MCF 10A (cell line): ENCODE data around the gene MAML2. TPM values are rescaled to one million over a fixed set of nuclear protein-coding genes. Genes with fewer than 3 reads are reported as not detected.

Experiments
- BruUV-seq: library from RNA; stranded (reverse); fragments of 400-500 nt; replicated peaks from 2 replicates; lab custom pipeline; 2021; lab: Mats Ljungman, UMichigan
- CTCF ChIA-PET: fragments of 300-600 bp; sonication (Branson Sonifier 250); formaldehyde crosslinking; extraction: SDS; loops from one replicate; lab custom pipeline; 2021; ENCODE audit warnings: antibody characterized with exemption, inconsistent platforms; lab: Yijun Ruan, JAX
- POLR2A ChIA-PET: fragments of 300-600, 350-650 bp; sonication (Branson Sonifier 250); formaldehyde crosslinking; extraction: SDS; loops from one replicate; lab custom pipeline; 2020; ENCODE audit warnings: antibody characterized with exemption, inconsistent platforms; lab: Yijun Ruan, JAX
- DNase-seq: peaks from one replicate; pipeline ENCODE4 v3.0.0-alpha.2; 2018; ENCODE audit not compliant: unreplicated experiment
- H3K27ac Mint-ChIP-seq: one replicate; pipeline ENCODE4 v1.8.0; 2022; ENCODE audit warnings: mild to moderate bottlenecking, low read depth, mixed read lengths; ENCODE audit not compliant: unreplicated experiment
- H3K27me3 Mint-ChIP-seq: one replicate; pipeline ENCODE4 v1.8.0; 2022; ENCODE audit warnings: mixed read lengths; ENCODE audit not compliant: insufficient read depth, unreplicated experiment
- H3K36me3 Mint-ChIP-seq: one replicate; pipeline ENCODE4 v1.8.0; 2022; ENCODE audit warnings: mild to moderate bottlenecking, moderate library complexity, mixed read lengths; ENCODE audit not compliant: insufficient read depth, unreplicated experiment
- H3K4me1 Mint-ChIP-seq: one replicate; pipeline ENCODE4 v1.8.0; 2022; ENCODE audit warnings: mixed read lengths; ENCODE audit not compliant: insufficient read depth, unreplicated experiment
- H3K4me3 Mint-ChIP-seq: one replicate; pipeline ENCODE4 v1.8.0; 2022; ENCODE audit warnings: mild to moderate bottlenecking, moderate library complexity, mixed read lengths; ENCODE audit not compliant: unreplicated experiment
- H3K9me3 Mint-ChIP-seq: one replicate; pipeline ENCODE4 v1.8.0; 2022; ENCODE audit warnings: mixed read lengths; ENCODE audit not compliant: unreplicated experiment
- intact Hi-C: fragments of 100-400 bp; cut with micrococcal nuclease; formaldehyde crosslinking; loops from 2 replicates; pipeline ENCODE4 v1.14.1; 2022
- total RNA-seq: library from RNA; stranded (reverse); gene quantifications from 2 replicates; pipeline ENCODE4 v1.2.3, GENCODE V29; 2022
- TF ChIP-seq, protein P1 (sequence below): fragments of 200-600 bp; IDR thresholded peaks from one replicate; pipeline ENCODE4 v1.8.0; 2022; ENCODE audit warnings: antibody characterized with exemption, mild to moderate bottlenecking; ENCODE audit not compliant: unreplicated experiment

Gene MAML2
- total RNA-seq, 1 experiment from 2014 or later: 8.6 TPM

DNA sequence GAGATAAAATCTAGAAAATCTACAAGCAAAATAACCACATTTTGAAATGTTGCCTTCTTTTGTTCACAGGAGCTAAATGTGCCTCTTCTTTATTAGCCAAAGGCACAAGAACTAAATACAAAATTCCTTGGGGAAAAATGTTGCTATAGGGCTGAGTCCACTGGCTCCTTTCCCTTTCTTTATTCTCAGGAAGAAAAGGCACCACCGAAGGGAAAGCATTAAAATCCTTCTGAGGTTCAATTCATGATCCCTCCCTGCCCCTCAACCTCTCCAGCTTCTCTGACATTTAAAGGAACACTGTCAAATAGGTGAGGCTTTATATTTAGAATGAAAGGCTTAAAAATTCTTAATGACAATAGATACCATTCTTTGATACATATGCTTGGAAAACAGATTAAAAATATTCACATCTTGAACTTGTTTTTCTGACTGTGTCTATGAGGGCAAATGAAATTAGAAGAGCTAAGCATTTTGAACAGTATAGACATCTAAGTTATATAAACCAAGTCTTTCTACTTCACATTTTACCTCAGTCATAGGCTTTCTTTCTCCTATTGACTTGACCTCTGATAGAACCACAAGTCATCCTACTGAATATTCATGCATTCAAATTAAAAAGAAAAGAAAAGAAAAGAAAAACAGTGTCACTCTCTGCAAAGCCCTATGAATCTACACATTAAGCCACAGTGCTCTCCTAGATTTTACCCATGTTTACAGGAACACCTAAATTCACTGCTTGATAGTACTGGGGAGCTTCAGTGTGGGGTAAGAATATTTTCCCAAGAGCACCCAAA, 148.2 kb downstream of the MAML2 start:
- peaks cover 11% of the 10 kb centered on the region for H3K9me3 Mint-ChIP-seq
- no TSS peak for BruUV-seq
- H3K36me3 Mint-ChIP-seq: no peaks in the 10 kb centered on the region
- H3K4me3 Mint-ChIP-seq: no peak overlapping the region
- no peaks in the 10 kb centered on the region for H3K27me3 Mint-ChIP-seq
- H3K27ac Mint-ChIP-seq: peak overlapping the region; percentile 57
- intact Hi-C loops: no loop called here
- POLR2A ChIA-PET: interaction anchor here (0.6 to 2.2 kb wide), 6 partner anchors 26 to 1445 kb away, joined by 3 to 15 read pairs (median 3); no protein-coding TSS in a partner anchor
- peaks cover 20% of the 10 kb centered on the region for H3K4me1 Mint-ChIP-seq
- no peak for DNase-seq
- TF ChIP-seq, protein P1, sequence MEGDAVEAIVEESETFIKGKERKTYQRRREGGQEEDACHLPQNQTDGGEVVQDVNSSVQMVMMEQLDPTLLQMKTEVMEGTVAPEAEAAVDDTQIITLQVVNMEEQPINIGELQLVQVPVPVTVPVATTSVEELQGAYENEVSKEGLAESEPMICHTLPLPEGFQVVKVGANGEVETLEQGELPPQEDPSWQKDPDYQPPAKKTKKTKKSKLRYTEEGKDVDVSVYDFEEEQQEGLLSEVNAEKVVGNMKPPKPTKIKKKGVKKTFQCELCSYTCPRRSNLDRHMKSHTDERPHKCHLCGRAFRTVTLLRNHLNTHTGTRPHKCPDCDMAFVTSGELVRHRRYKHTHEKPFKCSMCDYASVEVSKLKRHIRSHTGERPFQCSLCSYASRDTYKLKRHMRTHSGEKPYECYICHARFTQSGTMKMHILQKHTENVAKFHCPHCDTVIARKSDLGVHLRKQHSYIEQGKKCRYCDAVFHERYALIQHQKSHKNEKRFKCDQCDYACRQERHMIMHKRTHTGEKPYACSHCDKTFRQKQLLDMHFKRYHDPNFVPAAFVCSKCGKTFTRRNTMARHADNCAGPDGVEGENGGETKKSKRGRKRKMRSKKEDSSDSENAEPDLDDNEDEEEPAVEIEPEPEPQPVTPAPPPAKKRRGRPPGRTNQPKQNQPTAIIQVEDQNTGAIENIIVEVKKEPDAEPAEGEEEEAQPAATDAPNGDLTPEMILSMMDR: no peak
- CTCF ChIA-PET: interaction anchor here (0.6 to 1.2 kb wide), 3 partner anchors 85 to 148 kb away, joined by 3 to 4 read pairs (median 4); partner anchors contain the start of gene MAML2

DNA sequence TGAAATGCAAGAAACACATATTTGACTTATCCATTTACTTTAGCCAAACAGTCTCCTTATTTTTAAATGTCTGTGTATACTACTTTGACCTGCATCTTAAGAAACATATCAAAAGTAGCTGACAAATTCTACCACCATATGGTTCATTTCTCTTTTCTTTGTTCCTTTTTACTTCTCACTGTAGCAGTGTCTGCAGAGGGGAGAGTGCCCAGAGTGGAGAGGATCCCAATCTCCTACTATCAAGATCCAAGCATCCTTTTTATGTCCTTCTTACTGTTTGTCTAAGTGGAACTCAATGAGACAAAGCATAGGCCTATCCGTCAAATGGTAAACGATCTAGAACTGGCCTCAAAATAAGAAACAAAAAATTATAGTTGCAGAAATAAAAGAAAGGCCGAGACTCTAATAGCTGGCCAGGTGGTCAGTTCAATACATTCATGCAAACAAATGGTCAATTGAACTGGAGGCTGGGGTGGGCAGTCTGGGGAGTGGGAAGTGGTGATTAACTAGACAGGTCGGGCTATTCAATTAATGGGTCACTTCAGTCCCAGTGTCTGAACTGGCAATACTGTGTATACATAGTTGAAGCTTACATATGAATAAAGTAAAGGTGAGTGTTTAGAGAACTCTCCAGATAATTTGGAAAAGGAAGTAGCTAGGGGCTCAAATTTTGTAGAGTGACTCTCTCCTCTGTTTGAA, 149.1 kb downstream of the MAML2 start:
- peaks cover 11% of the 10 kb centered on the region for H3K9me3 Mint-ChIP-seq
- TF ChIP-seq, protein P1: no peak
- intact Hi-C loops: no loop called here
- ChIA-PET POLR2A (interaction anchor here (0.7 to 2.2 kb wide), 6 partner anchors 25 to 146 kb away, joined by 3 to 15 read pairs (median 3); no protein-coding TSS in a partner anchor), CTCF (interaction anchor here (1.2 to 1.3 kb wide), 2 partner anchors 11 to 149 kb away, joined by 3 to 4 read pairs; partner anchors contain the start of gene MAML2)
- peak overlapping the region; percentile 57 for H3K27ac Mint-ChIP-seq
- H3K36me3 Mint-ChIP-seq: peaks cover under 1% of the 10 kb centered on the region
- peaks cover 20% of the 10 kb centered on the region for H3K4me1 Mint-ChIP-seq
- no TSS peak for BruUV-seq
- H3K4me3 Mint-ChIP-seq: no peak overlapping the region
- DNase-seq: no peak
- no peaks in the 10 kb centered on the region for H3K27me3 Mint-ChIP-seq

DNA sequence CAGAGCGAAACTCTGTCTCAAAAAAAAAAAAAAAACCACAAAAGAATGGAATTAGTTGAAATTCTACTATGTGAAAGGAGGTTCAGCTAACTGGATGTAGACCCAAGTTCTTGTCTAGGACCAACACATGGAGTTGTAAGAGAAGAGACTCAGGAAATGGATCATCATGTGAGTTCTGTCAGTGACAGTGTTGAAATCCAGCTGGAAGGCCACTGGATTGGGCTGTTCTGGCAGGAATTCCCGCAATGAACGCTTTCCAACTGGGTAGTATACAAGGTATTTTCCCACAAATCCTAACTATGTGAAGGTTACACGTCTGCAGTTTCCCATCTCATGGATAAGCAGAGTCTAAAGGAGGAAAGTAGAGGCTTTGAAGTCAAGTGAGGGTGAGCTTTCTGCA, 151.2 kb downstream of the MAML2 start:
- TF ChIP-seq, protein P1: no peak
- H3K36me3 Mint-ChIP-seq: peaks cover 4% of the 10 kb centered on the region
- intact Hi-C loops: no loop called here
- H3K27ac Mint-ChIP-seq: peak overlapping the region; percentile 47
- ChIA-PET POLR2A (interaction anchor here (0.6 kb wide), 1 partner anchor 72 kb away, joined by 3 read pairs; no protein-coding TSS in a partner anchor), CTCF (interaction anchor here (0.6 kb wide), 2 partner anchors 20 to 23 kb away, joined by 3 read pairs; no protein-coding TSS in a partner anchor)
- no peak for DNase-seq
- peaks cover 42% of the 10 kb centered on the region for H3K4me1 Mint-ChIP-seq
- no TSS peak for BruUV-seq
- H3K27me3 Mint-ChIP-seq: no peaks in the 10 kb centered on the region
- H3K9me3 Mint-ChIP-seq: peaks cover 11% of the 10 kb centered on the region
- H3K4me3 Mint-ChIP-seq: no peak overlapping the region
